ENCODE results near the gene GARIN5B. TPM values are rescaled to one million over a fixed set of nuclear protein-coding genes. Genes with fewer than 3 reads are reported as not detected.

The GARIN5B gene
- total and polyA plus RNA-seq, 2 experiments from 2014 or later: not detected

DNA sequence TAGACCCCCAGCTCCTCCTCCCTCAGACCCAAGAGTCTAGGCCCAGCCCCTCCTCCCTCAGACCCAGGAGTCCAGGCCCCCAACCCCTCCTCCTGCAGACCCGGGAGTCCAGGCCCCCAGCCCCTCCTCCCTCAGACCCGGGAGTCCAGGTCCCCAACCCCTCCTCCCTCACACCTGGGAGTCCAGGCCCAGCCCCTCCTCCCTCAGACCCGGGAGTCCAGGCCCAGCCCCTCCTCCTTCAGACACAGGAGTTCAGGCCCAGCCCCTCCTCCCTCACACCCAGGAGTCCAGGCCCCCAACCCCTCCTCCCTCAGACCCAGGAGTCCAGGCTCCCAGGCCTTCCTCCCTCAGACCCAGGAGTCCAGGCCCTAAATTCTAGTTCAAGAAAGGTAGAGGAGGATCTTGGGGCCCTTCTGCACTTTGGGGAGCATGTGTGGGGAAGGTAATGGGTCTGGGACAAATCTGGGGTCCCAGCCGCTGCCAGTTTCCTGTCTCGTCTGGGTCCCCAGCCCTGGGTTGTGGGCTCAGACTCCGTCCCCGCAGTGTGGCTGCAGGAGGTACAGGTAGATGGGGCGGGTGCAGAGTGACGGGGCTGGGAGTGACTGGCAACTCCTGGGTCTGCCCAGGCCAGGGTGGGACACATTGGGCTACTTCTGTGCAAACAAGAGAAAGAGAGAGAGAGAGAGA, 10.4 kb upstream of the GARIN5B start:
- H4K20me1 ChIP-seq (ENCODE audit: insufficient read depth): no peaks in the 10 kb centered on the region
- peak overlapping the region; percentile 53 for H2AFZ ChIP-seq
- no peaks in the 10 kb centered on the region for H3K9me3 ChIP-seq (ENCODE audit: low read depth)
- H3K79me2 ChIP-seq (ENCODE audit: insufficient read depth): peaks cover 6% of the 10 kb centered on the region
- H3K9ac ChIP-seq: peak overlapping the region; percentile 50
- H3K27me3 ChIP-seq (replicated peaks; ENCODE audit: insufficient read depth): no peaks in the 10 kb centered on the region
- H3K4me1 ChIP-seq (ENCODE audit: insufficient read depth): peaks cover 29% of the 10 kb centered on the region
- in situ Hi-C loops (cut with MboI): no loop called here
- H3K27ac ChIP-seq: peak overlapping the region; percentile 18; the same call in 1 of the 2 replicates
- DNase-seq: no peak
- 63 to 90% methylated on average over 5 to 9 of the region's 9 CpGs for WGBS, 2 experiments (ENCODE audit: low coverage in 1 of 2, low lambda C conversion rate in 2 of 2, missing lambda C conversion rate in 2 of 2)
- H3F3A ChIP-seq (ENCODE audit: insufficient read depth): peaks cover 18% of the 10 kb centered on the region
- H3K36me3 ChIP-seq (ENCODE audit: low read depth): no peaks in the 10 kb centered on the region
- no peak for TF ChIP-seq EZH2 (IDR thresholded peaks at IDR 0.05; ENCODE audit: insufficient read depth, poor library complexity, severe bottlenecking)
- TF ChIP-seq EZH2phosphoT487 (IDR thresholded peaks at IDR 0.05; ENCODE audit: insufficient read depth, low read depth): no peak
- H3K4me2 ChIP-seq (ENCODE audit: unreplicated experiment): peak overlapping the region; percentile 26
- no peaks in the 10 kb centered on the region for H3K9me2 ChIP-seq (ENCODE audit: insufficient read depth)
- no peak overlapping the region for H3K4me3 ChIP-seq

DNA sequence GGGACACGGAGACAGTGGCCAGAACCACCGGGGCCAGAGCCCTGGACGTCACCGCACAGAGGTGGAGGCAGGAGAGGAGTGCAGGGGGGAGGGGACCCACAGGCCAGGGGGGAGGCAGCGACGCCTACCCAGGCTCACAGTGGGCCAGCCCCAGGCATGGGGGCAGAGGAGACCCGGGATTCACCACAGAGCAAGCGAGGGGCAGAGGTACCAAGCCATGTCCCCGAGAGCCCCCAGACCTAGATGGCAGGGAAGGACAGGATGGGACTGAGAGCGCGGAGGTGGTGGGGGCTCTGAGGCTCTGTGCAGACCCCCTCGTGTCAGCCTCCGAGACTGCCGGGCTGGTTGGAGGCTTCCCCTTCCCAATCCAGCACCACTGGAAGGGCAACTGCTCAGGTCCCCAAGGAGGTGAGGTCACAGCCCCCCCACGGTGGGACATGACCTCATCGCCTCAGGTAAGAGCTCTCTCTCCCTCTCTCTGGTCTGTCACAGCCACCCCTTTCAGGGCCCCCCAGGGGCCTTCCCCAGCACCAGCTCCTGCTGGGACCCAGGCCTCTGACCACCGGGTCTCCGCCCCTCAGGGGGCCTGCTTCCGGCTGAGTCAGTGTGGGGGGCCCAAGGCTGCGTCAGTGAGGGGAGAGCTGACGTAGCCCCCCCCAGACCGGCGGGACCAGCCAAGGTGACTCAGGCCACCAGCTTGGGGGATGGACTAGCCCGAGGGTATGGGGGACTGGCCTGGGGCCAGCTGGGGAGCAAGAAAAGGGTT, 9.4 kb upstream of the GARIN5B start:
- H3K4me1 ChIP-seq (ENCODE audit: insufficient read depth): peaks cover 29% of the 10 kb centered on the region
- TF ChIP-seq EZH2 (IDR thresholded peaks at IDR 0.05; ENCODE audit: insufficient read depth, poor library complexity, severe bottlenecking): no peak
- TF ChIP-seq EZH2phosphoT487 (IDR thresholded peaks at IDR 0.05; ENCODE audit: insufficient read depth, low read depth): no peak

DNA sequence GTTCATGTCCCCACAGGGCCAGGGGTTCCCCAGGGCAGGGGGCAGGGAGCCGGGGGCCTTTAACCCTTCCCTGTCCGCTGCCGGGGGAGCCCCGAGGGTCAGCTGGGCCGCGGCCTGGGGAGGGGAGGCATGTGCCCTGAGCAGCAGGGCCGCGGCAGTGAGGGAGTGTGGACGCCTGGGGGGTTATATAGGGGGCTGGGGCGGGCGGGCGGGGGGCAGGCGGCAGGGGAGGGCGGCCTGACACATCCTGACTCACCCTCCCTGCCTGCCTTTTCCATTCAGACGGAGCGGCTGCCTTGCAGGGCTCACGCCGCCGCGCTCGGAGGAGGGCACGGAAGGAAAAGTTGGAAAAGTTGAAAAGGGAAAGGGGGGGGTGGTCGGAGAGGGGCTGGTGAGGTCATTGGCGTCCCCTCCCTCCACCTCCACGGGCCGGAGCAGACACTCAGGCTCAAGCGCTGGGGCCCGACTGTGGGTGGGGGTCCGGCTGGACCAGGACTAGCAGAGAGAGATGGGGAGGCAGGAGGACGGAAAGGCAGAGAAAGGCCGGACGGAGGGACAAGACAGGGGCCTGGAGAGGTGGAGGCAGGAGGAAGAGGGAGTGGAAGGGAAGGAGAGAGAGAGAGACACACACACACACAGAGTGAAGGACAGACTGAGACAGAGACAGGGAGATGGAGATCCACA, 7.4 kb upstream of the GARIN5B start, which contains the start of gene IL11:
TSS of gene IL11 (minus strand) at position 159 of the 684 bp plus-strand sequence. CDS start at position 6, 153 bp downstream.
- in situ Hi-C loops (cut with MboI): no loop called here
- Histone ChIP-seq H4K20me1 (ENCODE audit: insufficient read depth) (no peaks in the 10 kb centered on the region), H3K9ac (peak within 1 kb of the TSS; percentile 87), H3K9me3 (ENCODE audit: low read depth) (no peaks in the 10 kb centered on the region), H3K36me3 (ENCODE audit: low read depth) (no peaks in the 10 kb centered on the region; the same call in 1 of the 2 replicates), H3K27me3 (replicated peaks; ENCODE audit: insufficient read depth) (no peaks in the 10 kb centered on the region), H3K4me2 (ENCODE audit: unreplicated experiment) (peak within 1 kb of the TSS; percentile 93), H3K27ac (peak within 1 kb of the TSS; percentile 86), H3F3A (ENCODE audit: insufficient read depth) (peaks cover 25% of the 10 kb centered on the region), H2AFZ (peak within 1 kb of the TSS; percentile 87), H3K4me3 (peak within 1 kb of the TSS; percentile 92), H3K9me2 (ENCODE audit: insufficient read depth) (no peaks in the 10 kb centered on the region), H3K4me1 (ENCODE audit: insufficient read depth) (peaks cover 29% of the 10 kb centered on the region), H3K79me2 (ENCODE audit: insufficient read depth) (peaks cover 8% of the 10 kb centered on the region)
- TF ChIP-seq EZH2phosphoT487 (IDR thresholded peaks at IDR 0.05; ENCODE audit: insufficient read depth, low read depth) (no peak), EZH2 (IDR thresholded peaks at IDR 0.05; ENCODE audit: insufficient read depth, poor library complexity, severe bottlenecking) (no peak)
- WGBS, 2 experiments (ENCODE audit: low coverage in 1 of 2, low lambda C conversion rate in 2 of 2, missing lambda C conversion rate in 2 of 2): 1 to 4% methylated on average over 16 to 31 of the region's 32 CpGs
- DNase-seq: peak; percentile 92

More for the DNA sequence above, 9.4 kb upstream of the GARIN5B start:
- H3K36me3 ChIP-seq (ENCODE audit: low read depth): no peaks in the 10 kb centered on the region; the same call in 1 of the 2 replicates
- no peaks in the 10 kb centered on the region for H3K9me3 ChIP-seq (ENCODE audit: low read depth)
- peak overlapping the region; percentile 36; the same call in 1 of the 2 replicates for H3K27ac ChIP-seq
- no peak overlapping the region for H3K4me2 ChIP-seq (ENCODE audit: unreplicated experiment)
- peak overlapping the region; percentile 50; the same call in 1 of the 2 replicates for H3K9ac ChIP-seq
- H3F3A ChIP-seq (ENCODE audit: insufficient read depth): peaks cover 18% of the 10 kb centered on the region
- H4K20me1 ChIP-seq (ENCODE audit: insufficient read depth): no peaks in the 10 kb centered on the region
- no peaks in the 10 kb centered on the region for H3K9me2 ChIP-seq (ENCODE audit: insufficient read depth)
- no peak overlapping the region for H2AFZ ChIP-seq
- DNase-seq: peak; percentile 62
- no peak overlapping the region for H3K4me3 ChIP-seq
- H3K79me2 ChIP-seq (ENCODE audit: insufficient read depth): peaks cover 8% of the 10 kb centered on the region
- WGBS, 2 experiments (ENCODE audit: low coverage in 1 of 2, low lambda C conversion rate in 2 of 2, missing lambda C conversion rate in 2 of 2): 30 to 53% methylated on average over 14 to 23 of the region's 24 CpGs
- H3K27me3 ChIP-seq (replicated peaks; ENCODE audit: insufficient read depth): no peaks in the 10 kb centered on the region
- in situ Hi-C loops (cut with MboI): no loop called here
